ENCODE measurements around the gene HLF.

The HLF gene

DNA sequence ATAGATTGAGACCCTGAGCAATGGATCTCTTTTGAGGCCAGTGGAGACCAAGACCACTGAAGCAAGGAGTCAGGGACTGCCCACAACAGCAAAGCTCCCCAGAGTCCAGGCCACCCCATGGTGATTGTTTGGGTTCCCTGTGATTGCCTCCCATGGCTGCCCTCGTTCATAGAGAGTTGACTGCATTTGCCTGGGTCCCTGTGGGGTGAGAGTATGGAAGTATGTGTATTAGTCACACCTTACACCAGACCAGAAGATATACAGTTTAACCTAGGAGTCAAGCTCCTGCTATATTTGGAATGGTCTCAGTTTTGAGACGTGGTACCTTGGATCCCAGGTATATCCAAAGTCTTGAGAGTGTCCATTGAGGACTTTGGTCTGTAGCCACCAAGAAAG, 20.2 kb downstream of the HLF start:
- no peak for DNase-seq (ENCODE audit: low read depth)
- no peak overlapping the region for H3K4me3 ChIP-seq (ENCODE audit: low read depth, low read length)
- TF ChIP-seq, protein P1, sequence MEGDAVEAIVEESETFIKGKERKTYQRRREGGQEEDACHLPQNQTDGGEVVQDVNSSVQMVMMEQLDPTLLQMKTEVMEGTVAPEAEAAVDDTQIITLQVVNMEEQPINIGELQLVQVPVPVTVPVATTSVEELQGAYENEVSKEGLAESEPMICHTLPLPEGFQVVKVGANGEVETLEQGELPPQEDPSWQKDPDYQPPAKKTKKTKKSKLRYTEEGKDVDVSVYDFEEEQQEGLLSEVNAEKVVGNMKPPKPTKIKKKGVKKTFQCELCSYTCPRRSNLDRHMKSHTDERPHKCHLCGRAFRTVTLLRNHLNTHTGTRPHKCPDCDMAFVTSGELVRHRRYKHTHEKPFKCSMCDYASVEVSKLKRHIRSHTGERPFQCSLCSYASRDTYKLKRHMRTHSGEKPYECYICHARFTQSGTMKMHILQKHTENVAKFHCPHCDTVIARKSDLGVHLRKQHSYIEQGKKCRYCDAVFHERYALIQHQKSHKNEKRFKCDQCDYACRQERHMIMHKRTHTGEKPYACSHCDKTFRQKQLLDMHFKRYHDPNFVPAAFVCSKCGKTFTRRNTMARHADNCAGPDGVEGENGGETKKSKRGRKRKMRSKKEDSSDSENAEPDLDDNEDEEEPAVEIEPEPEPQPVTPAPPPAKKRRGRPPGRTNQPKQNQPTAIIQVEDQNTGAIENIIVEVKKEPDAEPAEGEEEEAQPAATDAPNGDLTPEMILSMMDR (IDR thresholded peaks at IDR 0.05; ENCODE audit: control insufficient read depth, extremely low read depth, insufficient read depth): no peak

DNA sequence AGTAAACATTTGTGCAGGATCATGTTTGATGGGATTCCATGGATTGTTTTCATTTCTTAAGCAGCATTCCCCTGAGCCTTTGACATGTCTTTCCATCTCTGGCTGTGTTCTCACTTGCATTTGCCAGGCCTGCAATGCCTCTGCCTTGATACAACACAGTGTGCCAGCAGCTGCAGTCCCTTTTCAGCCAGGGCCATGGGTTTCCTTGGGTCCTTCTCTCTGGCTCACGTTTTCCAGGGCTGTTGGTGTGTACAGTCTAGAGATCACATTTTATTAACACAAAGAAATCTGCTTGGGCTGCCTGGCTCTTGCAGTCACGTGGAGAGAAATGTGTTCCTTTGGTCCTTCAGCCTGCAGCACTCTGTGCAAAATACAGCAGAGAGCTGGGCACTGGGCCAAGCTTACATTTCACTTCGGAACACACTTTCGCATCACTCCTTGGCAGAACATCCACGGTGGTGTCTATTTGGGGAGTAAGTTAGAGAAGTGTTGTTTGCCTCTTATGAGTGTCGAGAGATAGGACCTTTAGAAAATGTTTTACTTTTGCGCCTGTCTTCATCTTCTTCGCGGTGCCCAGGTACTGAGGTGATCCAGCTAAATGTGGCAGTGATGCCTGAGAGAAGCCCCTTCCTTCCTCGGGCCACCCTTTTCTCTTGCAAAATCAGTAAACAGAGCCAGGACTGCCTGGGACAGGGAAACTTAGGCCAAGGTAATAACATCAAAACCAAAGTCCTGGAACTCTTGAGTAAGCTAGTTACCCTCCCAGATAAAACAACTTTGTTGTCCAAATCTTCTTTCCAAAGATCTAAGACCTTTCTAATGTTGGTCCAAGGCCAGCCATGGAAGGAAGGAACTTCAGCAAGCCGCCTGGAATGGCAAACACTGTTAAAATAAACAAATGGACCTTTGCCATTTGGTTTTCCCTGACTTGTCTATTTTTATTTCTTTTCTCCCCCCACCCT, 20.9 kb downstream of the HLF start:
- no peak overlapping the region for H3K4me3 ChIP-seq (ENCODE audit: low read depth, low read length)
- TF ChIP-seq, protein P1 (IDR thresholded peaks at IDR 0.05; ENCODE audit: control insufficient read depth, extremely low read depth, insufficient read depth): no peak
- peak; percentile 78 for DNase-seq (ENCODE audit: low read depth)

DNA sequence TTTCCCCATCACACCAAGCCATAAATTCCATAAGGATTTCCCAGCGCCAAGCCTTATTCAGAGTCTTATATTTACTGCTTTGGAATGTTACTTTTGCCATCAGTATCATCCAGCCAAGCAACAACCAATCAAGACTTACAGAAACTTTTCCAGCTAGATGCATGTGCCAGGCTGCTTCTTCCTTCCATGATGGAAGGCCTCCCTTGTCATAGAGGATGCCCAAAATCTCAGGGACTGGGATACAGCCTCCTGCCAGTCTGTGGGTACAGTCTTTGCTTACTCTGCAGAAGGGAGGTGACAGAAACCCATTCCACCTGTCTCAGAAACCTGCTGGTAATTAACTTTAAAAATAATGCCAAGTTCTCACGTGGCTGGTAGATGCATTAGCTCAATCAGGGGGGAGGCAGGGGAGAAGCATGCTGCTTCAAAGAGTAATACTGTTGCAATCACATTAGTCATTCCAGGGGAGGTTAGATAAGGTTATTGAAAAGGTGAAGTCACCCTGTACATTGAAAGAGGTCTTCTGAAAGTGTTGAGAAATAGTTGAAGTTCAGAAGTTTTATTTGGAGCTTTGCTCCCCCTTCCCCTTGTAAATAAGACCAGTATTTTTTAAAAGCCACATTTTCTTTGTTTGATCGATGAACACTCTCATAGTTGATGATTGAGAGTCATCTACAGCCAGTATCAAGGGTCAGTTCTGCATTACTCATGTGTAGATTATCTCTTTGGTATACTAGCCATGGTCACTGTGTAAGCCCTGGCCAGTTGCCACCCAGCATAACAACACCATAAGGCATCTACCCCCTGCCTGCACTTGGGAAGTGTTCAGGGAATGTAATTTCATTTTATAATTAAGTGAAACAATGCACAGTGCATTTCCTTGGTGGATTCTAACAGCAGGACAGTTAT, 22.2 kb downstream of the HLF start:
- no peak overlapping the region for H3K4me3 ChIP-seq (ENCODE audit: low read depth, low read length)
- DNase-seq (ENCODE audit: low read depth): no peak
- TF ChIP-seq, protein P1 (IDR thresholded peaks at IDR 0.05; ENCODE audit: control insufficient read depth, extremely low read depth, insufficient read depth): no peak

DNA sequence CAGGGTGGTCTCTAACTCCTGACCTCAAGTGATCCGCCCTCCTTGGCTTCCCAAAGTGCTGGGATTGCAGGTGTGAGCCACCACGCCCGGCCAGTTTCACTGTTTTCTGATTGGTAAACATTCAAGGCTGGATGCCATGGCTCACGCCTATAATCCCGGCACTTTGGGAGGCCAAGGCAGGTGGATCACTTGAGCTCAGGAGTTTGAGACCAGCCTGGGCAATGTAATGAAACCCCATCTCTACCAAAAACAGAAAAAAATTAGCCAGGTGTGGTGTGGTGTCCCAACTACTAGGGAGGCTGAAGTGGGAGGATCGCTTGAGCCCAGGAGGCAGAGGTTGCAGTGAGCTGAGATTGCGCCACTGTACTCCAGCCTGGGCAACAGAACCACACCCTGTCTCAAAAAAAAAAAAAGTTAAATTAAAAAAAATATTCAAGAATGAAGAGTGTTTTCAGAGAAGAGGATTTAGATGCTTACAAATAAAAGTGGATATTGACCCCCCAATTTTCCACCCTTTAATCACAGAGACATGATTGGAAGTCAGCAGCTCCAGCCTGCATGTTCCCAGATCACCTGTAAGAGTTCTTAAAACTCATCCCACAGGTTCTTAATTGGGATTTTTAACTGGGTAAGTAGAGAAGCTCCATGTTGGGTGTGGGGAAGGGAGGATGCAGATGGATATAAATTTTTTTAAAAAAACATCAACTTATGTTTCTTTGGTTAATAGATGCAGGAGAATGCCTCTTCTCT, 23.8 kb downstream of the HLF start:
- no peak for DNase-seq (ENCODE audit: low read depth)
- TF ChIP-seq, protein P1 (IDR thresholded peaks at IDR 0.05; ENCODE audit: control insufficient read depth, extremely low read depth, insufficient read depth): no peak
- no peak overlapping the region for H3K4me3 ChIP-seq (ENCODE audit: low read depth, low read length)

DNA sequence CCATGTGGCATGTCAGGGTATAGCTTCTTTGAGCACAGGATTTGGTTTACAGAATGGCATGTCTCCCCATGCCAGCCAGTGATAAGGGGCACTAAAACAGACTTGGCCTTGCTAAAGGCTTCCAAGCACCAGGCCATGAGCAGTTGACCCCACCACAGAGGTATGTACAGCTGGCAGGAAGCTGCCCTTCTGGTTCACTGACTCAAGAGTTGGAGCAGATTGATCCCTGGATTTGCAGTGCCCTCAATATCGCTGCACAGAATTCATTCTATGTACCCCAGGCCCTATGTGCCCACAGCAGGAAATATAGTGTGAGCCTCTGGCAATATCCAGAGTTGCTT, 24.3 kb downstream of the HLF start:
- H3K4me3 ChIP-seq (ENCODE audit: low read depth, low read length): no peak overlapping the region
- TF ChIP-seq, protein P1 (IDR thresholded peaks at IDR 0.05; ENCODE audit: control insufficient read depth, extremely low read depth, insufficient read depth): no peak
- no peak for DNase-seq (ENCODE audit: low read depth)

DNA sequence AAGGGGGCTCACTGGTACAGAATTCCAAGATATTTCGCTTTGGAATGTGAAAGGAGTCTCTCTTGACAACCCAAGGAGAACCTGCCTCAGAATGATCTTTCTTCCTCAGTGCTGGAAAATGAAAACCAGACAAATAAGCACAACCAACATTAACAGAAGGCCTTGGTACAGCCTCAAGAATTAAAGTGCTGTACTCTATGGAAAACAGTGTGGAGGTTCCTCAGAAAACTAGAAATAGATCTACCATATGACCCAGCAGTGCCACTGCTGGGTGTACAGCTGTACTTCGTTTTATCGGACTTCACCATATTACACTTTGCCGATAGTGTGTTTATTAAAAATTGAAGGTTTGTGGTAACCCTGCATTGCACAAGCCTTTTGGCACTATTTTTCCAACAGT, 25.2 kb downstream of the HLF start:
- TF ChIP-seq, protein P1 (IDR thresholded peaks at IDR 0.05; ENCODE audit: control insufficient read depth, extremely low read depth, insufficient read depth): no peak
- no peak for DNase-seq (ENCODE audit: low read depth)
- H3K4me3 ChIP-seq (ENCODE audit: low read depth, low read length): no peak overlapping the region
